GM23338 (cell line): Measurements from ENCODE around the gene MKLN1. TPM values are rescaled to one million over a fixed set of nuclear protein-coding genes. Genes with fewer than 3 reads are reported as not detected.

Experiments
- ATAC-seq: fragments of 200-7000 bp; cut with Tn5 transposase; 3 replicates; pipeline ENCODE4 v1.9.1; 2020
- DNase-seq: peaks from one replicate; pipeline ENCODE4 v3.0.0-alpha.2; 2015; ENCODE audit warnings: low spot score
- H2AFZ ChIP-seq: fragments of 200-600 bp; sonication (generic); 2 replicates; pipeline ENCODE4 v1.8.0; 2016; ENCODE audit warnings: antibody characterized with exemption, mild to moderate bottlenecking, moderate library complexity
- H3F3A ChIP-seq: fragments of 200-600 bp; sonication (generic); replicated peaks from 2 replicates; pipeline ENCODE4 v1.8.0; 2017; ENCODE audit warnings: antibody characterized with exemption, mixed run types, low read depth
- H3K27ac ChIP-seq: fragments of 200-600 bp; sonication (generic); 2 replicates; pipeline ENCODE4 v1.6.1; 2016; ENCODE audit warnings: low read depth
- H3K27me3 ChIP-seq: fragments of 200-600 bp; sonication (generic); 2 replicates; pipeline ENCODE4 v1.8.0; 2016; ENCODE audit warnings: mild to moderate bottlenecking, mixed run types, moderate library complexity; ENCODE audit not compliant: insufficient read depth
- H3K36me3 ChIP-seq: fragments of 200-600 bp; sonication (generic); 2 replicates; pipeline ENCODE4 v1.8.0; 2016; ENCODE audit warnings: mild to moderate bottlenecking; ENCODE audit not compliant: insufficient read depth
- H3K4me1 ChIP-seq: fragments of 200-600 bp; sonication (generic); 2 replicates; pipeline ENCODE4 v1.8.0; 2016; ENCODE audit warnings: mild to moderate bottlenecking, moderate library complexity; ENCODE audit not compliant: insufficient read depth
- H3K4me2 ChIP-seq: fragments of 200-600 bp; sonication (generic); 2 replicates; pipeline ENCODE4 v1.7.1; 2017; ENCODE audit warnings: mixed run types
- H3K4me3 ChIP-seq: fragments of 200-600 bp; sonication (generic); 2 replicates; pipeline ENCODE4 v1.6.1; 2016; ENCODE audit warnings: mixed run types
- H3K79me2 ChIP-seq: fragments of 200-600 bp; sonication (generic); replicated peaks from 2 replicates; pipeline ENCODE4 v1.8.0; 2017; ENCODE audit warnings: mild to moderate bottlenecking; ENCODE audit not compliant: insufficient read depth
- H3K9me2 ChIP-seq: fragments of 200-600 bp; sonication (generic); 2 replicates; pipeline ENCODE4 v1.8.0; 2017; ENCODE audit not compliant: insufficient read depth
- H4K20me1 ChIP-seq: fragments of 200-600 bp; sonication (generic); replicated peaks from 2 replicates; pipeline ENCODE4 v1.8.0; 2017; ENCODE audit warnings: mild to moderate bottlenecking; ENCODE audit not compliant: insufficient read depth
- H3K27ac Mint-ChIP-seq: 2 replicates; pipeline ENCODE4 v1.8.0; 2020; ENCODE audit warnings: inconsistent platforms, mild to moderate bottlenecking, moderate library complexity, mixed read lengths
- H3K27me3 Mint-ChIP-seq: 3 replicates; pipeline ENCODE4 v1.8.0; 2022; ENCODE audit warnings: low read depth, mild to moderate bottlenecking, moderate library complexity, mixed read lengths, inconsistent platforms; ENCODE audit not compliant: insufficient read depth, poor library complexity
- H3K36me3 Mint-ChIP-seq: 3 replicates; pipeline ENCODE4 v1.8.0; 2021; ENCODE audit warnings: low read depth, mild to moderate bottlenecking, inconsistent platforms, moderate library complexity, mixed read lengths
- H3K4me1 Mint-ChIP-seq: 3 replicates; pipeline ENCODE4 v1.8.0; 2020; ENCODE audit warnings: mild to moderate bottlenecking, inconsistent platforms, mixed read lengths
- H3K4me3 Mint-ChIP-seq: 3 replicates; pipeline ENCODE4 v1.8.0; 2021; ENCODE audit warnings: moderate library complexity, mild to moderate bottlenecking, inconsistent platforms, mixed read lengths
- H3K9me3 Mint-ChIP-seq: 3 replicates; pipeline ENCODE4 v1.8.0; 2020; ENCODE audit warnings: moderate library complexity, mild to moderate bottlenecking, inconsistent platforms, mixed read lengths
- CREB1 ChIP-seq: fragments of 250-450 bp; sonication (Bioruptor Pico); IDR thresholded peaks from 2 replicates; pipeline ENCODE4 v1.5.0; 2020; ENCODE audit warnings: low read depth, mild to moderate bottlenecking, moderate library complexity
- ETS1 ChIP-seq: IDR thresholded peaks from 2 replicates; pipeline ENCODE4 v1.6.1; 2016; ENCODE audit warnings: antibody characterized with exemption
- EZH2phosphoT487 ChIP-seq: fragments of 200-600 bp; sonication (generic); IDR thresholded peaks from one replicate; pipeline ENCODE4 v1.8.1; 2018; ENCODE audit warnings: antibody characterized with exemption; ENCODE audit not compliant: unreplicated experiment
- POLR2AphosphoS5 ChIP-seq: IDR thresholded peaks from 2 replicates; pipeline ENCODE4 v1.6.1; 2016; ENCODE audit warnings: antibody characterized with exemption, low read depth
- REST ChIP-seq: IDR thresholded peaks from one replicate; pipeline ENCODE4 v1.6.1; 2018; ENCODE audit warnings: antibody characterized with exemption; ENCODE audit not compliant: unreplicated experiment
- ZNF331 ChIP-seq: fragments of 250-450 bp; sonication (Bioruptor Pico); IDR thresholded peaks from 2 replicates; pipeline ENCODE4 v1.5.0; 2020; ENCODE audit warnings: low read depth, mild to moderate bottlenecking, moderate library complexity
- polyA plus RNA-seq: library from polyadenylated mRNA; unstranded; fragments of >200 nt; fragmentation: Nextera tagmentation; extraction: Ambion mirVana; gene quantifications from 2 replicates; pipeline ENCODE4 v1.2.1, GENCODE V29; 2016
- total RNA-seq: library from RNA; depleted of rRNA; stranded (reverse); fragments of >200 nt; shearing (Covaris generic); gene quantifications from 2 replicates; pipeline ENCODE4 v1.2.3, GENCODE V29; 2014

The MKLN1 gene
- total and polyA plus RNA-seq, 2 experiments from 2014 or later: 25.3 to 46.5 TPM

GRCh38 chr7:131321656-131322055, 6.0 kb upstream of the MKLN1 start:
- TF ChIP-seq EZH2phosphoT487 (no peak), POLR2AphosphoS5 (no peak)
- peaks cover 23% of the 10 kb centered on the region for H3K4me1 Mint-ChIP-seq

GRCh38 chr7:131322061-131322460, 5.6 kb upstream of the MKLN1 start:
- no peaks in the 10 kb centered on the region for H3F3A ChIP-seq
- Mint-ChIP-seq H3K4me3 (no peak overlapping the region), H3K27me3 (peaks cover 1% of the 10 kb centered on the region), H3K4me1 (peaks cover 27% of the 10 kb centered on the region), H3K27ac (no peak overlapping the region), H3K9me3 (no peaks in the 10 kb centered on the region), H3K36me3 (peaks cover 7% of the 10 kb centered on the region; the same call in 1 of the 3 replicates)
- no peaks in the 10 kb centered on the region for H3K79me2 ChIP-seq
- TF ChIP-seq CREB1 (CRISPR knock-in tag): no peak
- no peak for TF ChIP-seq ETS1
- no peak for TF ChIP-seq REST
- no peak for TF ChIP-seq ZNF331 (CRISPR knock-in tag)
- peaks cover 19% of the 10 kb centered on the region for H3K4me1 ChIP-seq
- no peaks in the 10 kb centered on the region for H4K20me1 ChIP-seq
- no peak overlapping the region for H3K4me3 ChIP-seq
- H3K36me3 ChIP-seq: no peaks in the 10 kb centered on the region
- DNase-seq: no peak
- no peak overlapping the region for H2AFZ ChIP-seq
- no peak for ATAC-seq
- H3K27me3 ChIP-seq: no peaks in the 10 kb centered on the region
- H3K4me2 ChIP-seq: no peak overlapping the region
- no peaks in the 10 kb centered on the region for H3K9me2 ChIP-seq
- no peak overlapping the region for H3K27ac ChIP-seq

More at GRCh38 chr7:131321656-131322055, 6.0 kb upstream of the MKLN1 start:
- DNase-seq: no peak
- Mint-ChIP-seq H3K4me3 (no peak overlapping the region), H3K9me3 (no peaks in the 10 kb centered on the region), H3K36me3 (peaks cover 7% of the 10 kb centered on the region; the same call in 1 of the 3 replicates), H3K27me3 (peaks cover 1% of the 10 kb centered on the region), H3K27ac (no peak overlapping the region)
- Histone ChIP-seq H2AFZ (no peak overlapping the region), H3F3A (no peaks in the 10 kb centered on the region), H3K27me3 (no peaks in the 10 kb centered on the region), H3K4me2 (no peak overlapping the region), H3K9me2 (no peaks in the 10 kb centered on the region), H3K4me1 (peaks cover 15% of the 10 kb centered on the region), H3K36me3 (no peaks in the 10 kb centered on the region), H3K27ac (no peak overlapping the region), H3K4me3 (no peak overlapping the region), H4K20me1 (no peaks in the 10 kb centered on the region), H3K79me2 (no peaks in the 10 kb centered on the region)
- ATAC-seq: no peak
